Endothelial cell (in vitro differentiated cells): ENCODE measurements around the gene NOS1AP. TPM values are rescaled to one million over a fixed set of nuclear protein-coding genes. Genes with fewer than 3 reads are reported as not detected.

Source experiments
- DNase-seq: peaks from one replicate; pipeline ENCODE4 v3.0.0; 2021; ENCODE audit warnings: low spot score
- H3K27ac Mint-ChIP-seq: one replicate; pipeline ENCODE4 v1.8.0; 2021; ENCODE audit warnings: mixed read lengths, inconsistent platforms; ENCODE audit not compliant: unreplicated experiment
- H3K27me3 Mint-ChIP-seq: one replicate; pipeline ENCODE4 v1.8.0; 2021; ENCODE audit warnings: mild to moderate bottlenecking, moderate library complexity, mixed read lengths, inconsistent platforms; ENCODE audit not compliant: unreplicated experiment
- H3K36me3 Mint-ChIP-seq: one replicate; pipeline ENCODE4 v1.8.0; 2021; ENCODE audit warnings: mild to moderate bottlenecking, low read depth, mixed read lengths, inconsistent platforms; ENCODE audit not compliant: unreplicated experiment
- H3K4me1 Mint-ChIP-seq: one replicate; pipeline ENCODE4 v1.8.0; 2021; ENCODE audit warnings: mild to moderate bottlenecking, mixed read lengths, inconsistent platforms; ENCODE audit not compliant: unreplicated experiment
- H3K4me3 Mint-ChIP-seq: one replicate; pipeline ENCODE4 v1.8.0; 2021; ENCODE audit warnings: mild to moderate bottlenecking, mixed read lengths, inconsistent platforms; ENCODE audit not compliant: unreplicated experiment
- H3K9me3 Mint-ChIP-seq: one replicate; pipeline ENCODE4 v1.8.0; 2021; ENCODE audit warnings: mixed read lengths, inconsistent platforms; ENCODE audit not compliant: unreplicated experiment
- CTCF ChIP-seq: fragments of 200-600 bp; sonication (generic); IDR thresholded peaks from one replicate; pipeline ENCODE4 v1.5.0; 2021; ENCODE audit warnings: antibody characterized with exemption; ENCODE audit not compliant: unreplicated experiment
- total RNA-seq: library from RNA; stranded (reverse); fragmentation: NEBNext Ultra II Directional; extraction: Animal tissue kit (Norgen Biotek cat#: 25700); gene quantifications from one replicate; pipeline ENCODE4 v1.2.1, GENCODE V29; 2021; ENCODE audit not compliant: unreplicated experiment

NOS1AP gene
- total RNA-seq, 1 donor from 2014 or later: 19.8 TPM

GRCh38 chr1:162370161-162370560 lies 300.7 kb downstream of the NOS1AP start:
- TF ChIP-seq CTCF: no peak
- Mint-ChIP-seq H3K27me3 (peaks cover 9% of the 10 kb centered on the region), H3K27ac (no peak overlapping the region), H3K4me3 (no peak overlapping the region), H3K4me1 (no peaks in the 10 kb centered on the region), H3K36me3 (peaks cover 27% of the 10 kb centered on the region), H3K9me3 (no peaks in the 10 kb centered on the region)
- DNase-seq: no peak

DNA sequence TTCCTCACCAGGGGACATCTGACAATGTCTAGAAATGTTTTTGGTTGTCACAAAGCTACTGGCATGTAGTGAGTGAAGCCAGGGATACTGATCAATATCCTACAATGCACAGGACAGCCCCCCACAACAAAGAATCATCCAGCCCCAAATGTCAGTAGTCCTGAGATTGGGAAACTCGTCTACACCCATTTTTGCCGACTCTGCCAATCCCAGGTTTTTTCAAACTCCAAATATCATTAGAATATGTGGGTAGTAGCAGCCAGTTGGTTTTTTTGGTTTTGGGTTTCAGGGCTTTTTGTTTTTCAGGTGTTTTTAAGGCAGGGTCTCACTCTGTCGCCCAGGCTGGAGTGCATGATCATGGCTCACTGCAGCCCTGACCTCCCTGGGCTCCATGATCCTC lies 301.2 kb downstream of the NOS1AP start:
- Mint-ChIP-seq H3K4me1 (no peaks in the 10 kb centered on the region), H3K4me3 (no peak overlapping the region), H3K27ac (no peak overlapping the region), H3K27me3 (peaks cover 10% of the 10 kb centered on the region), H3K9me3 (no peaks in the 10 kb centered on the region), H3K36me3 (peaks cover 30% of the 10 kb centered on the region)
- no peak for TF ChIP-seq CTCF
- DNase-seq: no peak

- Mint-ChIP-seq H3K4me3 (no peak overlapping the region), H3K4me1 (peaks cover 2% of the 10 kb centered on the region)
- no peak for TF ChIP-seq CTCF
These were observed 302.1 kb downstream of the NOS1AP start for GRCh38 chr1:162371611-162372010.

DNA sequence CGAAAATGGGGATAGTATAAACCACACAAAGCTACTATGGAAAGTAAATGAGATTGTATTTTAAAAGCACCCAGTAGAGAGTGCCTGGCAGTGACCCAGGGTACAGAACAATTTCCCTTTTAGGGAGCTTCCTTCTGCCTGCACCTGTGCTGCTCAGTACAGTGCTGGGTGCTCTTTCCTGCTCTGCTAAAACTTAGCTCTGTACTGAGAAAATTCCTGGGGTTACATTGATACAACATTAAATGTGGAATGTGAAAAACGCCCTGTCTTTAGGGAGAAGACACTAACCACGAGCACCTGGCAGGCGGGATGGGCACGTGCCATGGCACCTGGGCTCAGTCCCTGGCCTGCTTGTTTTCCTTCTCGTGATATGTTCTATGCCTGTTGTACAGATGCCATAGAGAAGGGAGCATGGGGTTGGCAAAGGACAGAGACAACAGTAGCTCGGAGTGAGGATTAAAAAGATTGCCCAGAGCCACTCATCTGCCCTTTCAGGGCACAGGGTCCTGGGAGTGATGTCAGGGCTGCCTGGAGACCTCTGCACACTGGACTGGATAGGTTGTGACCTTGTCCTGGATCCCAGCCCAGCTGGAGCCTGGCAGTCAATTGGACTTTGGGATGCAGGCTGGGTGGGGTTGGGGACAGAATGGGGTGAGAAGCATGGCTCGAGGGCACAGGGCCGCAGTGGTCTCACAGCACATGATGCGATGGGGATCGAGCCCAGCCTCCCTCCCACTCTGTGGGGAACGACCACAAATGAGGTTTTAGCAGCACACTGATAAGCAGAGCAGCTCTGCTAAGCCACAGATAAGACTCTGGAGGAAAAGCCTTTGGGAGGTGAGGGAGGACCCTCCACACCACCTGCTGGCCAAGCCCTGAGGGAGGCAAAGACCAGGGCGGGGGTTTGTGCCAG lies 302.9 kb downstream of the NOS1AP start:
- peaks cover 17% of the 10 kb centered on the region for H3K36me3 Mint-ChIP-seq
- TF ChIP-seq CTCF: no peak
- no peak for DNase-seq

More at GRCh38 chr1:162371611-162372010, 302.1 kb downstream of the NOS1AP start:
- Mint-ChIP-seq H3K27ac (no peak overlapping the region), H3K27me3 (peaks cover 15% of the 10 kb centered on the region), H3K36me3 (peaks cover 23% of the 10 kb centered on the region), H3K9me3 (no peaks in the 10 kb centered on the region)
- no peak for DNase-seq

GRCh38 chr1:162373072-162373427 lies 303.6 kb downstream of the NOS1AP start:
- peaks cover 15% of the 10 kb centered on the region for H3K27me3 Mint-ChIP-seq
- no peaks in the 10 kb centered on the region for H3K9me3 Mint-ChIP-seq
- TF ChIP-seq CTCF: no peak
- peaks cover 7% of the 10 kb centered on the region for H3K4me1 Mint-ChIP-seq
- no peak overlapping the region for H3K27ac Mint-ChIP-seq
- H3K36me3 Mint-ChIP-seq: peaks cover 23% of the 10 kb centered on the region
- DNase-seq: no peak
- no peak overlapping the region for H3K4me3 Mint-ChIP-seq

More for the DNA sequence above, 302.9 kb downstream of the NOS1AP start:
- Mint-ChIP-seq H3K4me3 (no peak overlapping the region), H3K27me3 (peaks cover 15% of the 10 kb centered on the region), H3K27ac (no peak overlapping the region), H3K9me3 (no peaks in the 10 kb centered on the region), H3K4me1 (peaks cover 7% of the 10 kb centered on the region)
